CD4-positive, alpha-beta T cell treated with Interleukin-15 for 4 hours (primary cell): ENCODE data around the gene RSBN1L.

ENCODE experiments used
- DNase-seq: peaks from one replicate; pipeline ENCODE4 v3.0.0-alpha.2; 2020; ENCODE audit warnings: low spot score

The RSBN1L gene

GRCh38 chr7:77806425-77806824 lies 110.2 kb downstream of the RSBN1L start:
- DNase-seq = no peak

DNA sequence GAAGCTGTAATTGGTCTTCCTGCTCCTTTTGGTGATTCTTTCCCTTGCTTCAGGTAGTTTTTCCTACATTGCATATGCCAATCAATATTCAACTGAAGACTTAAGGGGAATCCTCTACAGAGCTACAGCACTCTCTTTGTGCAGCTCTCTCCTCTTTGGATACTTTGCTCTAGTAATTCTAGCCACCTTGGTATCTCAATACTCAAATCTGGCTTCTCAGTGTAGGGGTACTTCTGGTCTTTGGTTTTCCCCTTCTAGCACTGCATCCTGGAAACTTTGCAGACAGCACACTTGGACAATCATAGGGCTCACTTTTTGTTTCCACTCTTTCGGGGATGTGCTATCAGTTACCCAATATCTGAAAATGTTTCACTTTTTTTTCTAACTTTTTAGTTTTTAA lies 112.3 kb downstream of the RSBN1L start:
- DNase-seq = no peak

- DNase-seq = no peak
Measured at GRCh38 chr7:77811516-77812289, 115.4 kb downstream of the RSBN1L start.

- DNase-seq = no peak
Measured at GRCh38 chr7:77812290-77812685, 116.0 kb downstream of the RSBN1L start.

- no peak for DNase-seq
Measured at GRCh38 chr7:77813180-77813579, 116.9 kb downstream of the RSBN1L start.

GRCh38 chr7:77819021-77819420 lies 122.8 kb downstream of the RSBN1L start:
- no peak for DNase-seq

- DNase-seq = no peak
Measured at GRCh38 chr7:77820967-77821366, 124.7 kb downstream of the RSBN1L start.

DNA sequence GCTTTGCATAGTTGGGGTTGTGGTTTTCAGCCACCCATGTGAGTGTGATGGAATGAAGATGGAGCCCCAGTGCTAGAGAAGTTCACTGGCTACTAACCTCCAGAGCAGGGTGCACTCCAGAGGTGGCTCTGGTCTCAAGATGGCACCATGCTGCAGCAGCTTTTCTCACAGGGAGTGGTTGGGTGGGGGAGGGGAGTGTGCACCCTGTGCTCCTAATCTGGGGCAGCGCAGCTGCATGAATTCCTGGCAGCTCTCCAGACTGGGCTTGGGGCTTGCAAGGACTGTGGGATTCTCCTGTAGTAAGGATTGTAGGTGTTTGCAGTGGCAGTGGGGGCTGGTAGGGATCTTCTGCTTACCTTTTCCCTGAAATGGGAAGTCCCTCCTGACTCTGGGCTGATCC lies 126.0 kb downstream of the RSBN1L start:
- DNase-seq = no peak

- DNase-seq = no peak
Measured at GRCh38 chr7:77823787-77824186, 127.5 kb downstream of the RSBN1L start.

- no peak for DNase-seq
Measured at GRCh38 chr7:77824636-77825035, 128.4 kb downstream of the RSBN1L start.

DNA sequence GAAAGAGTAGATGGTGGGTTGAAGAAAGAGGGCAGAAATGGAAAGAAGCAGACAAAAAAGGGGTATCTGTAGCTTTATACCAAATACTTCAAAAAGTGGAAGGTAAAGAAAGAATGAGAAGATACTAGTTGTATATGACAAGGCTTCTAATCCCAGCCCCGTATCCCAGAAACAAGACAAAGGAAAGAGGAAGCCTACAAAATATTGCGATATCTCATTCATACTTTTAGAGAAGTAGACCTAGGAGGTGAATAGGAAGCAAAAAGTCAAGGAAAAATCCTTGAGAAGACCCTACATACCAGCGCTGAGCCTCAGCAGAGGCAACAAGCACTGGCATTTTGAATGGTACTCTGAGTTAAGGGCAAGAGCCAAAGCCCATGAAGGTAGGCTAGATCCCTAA lies 128.9 kb downstream of the RSBN1L start:
- DNase-seq = no peak

- no peak for DNase-seq
Measured at GRCh38 chr7:77826300-77826699, 130.0 kb downstream of the RSBN1L start.

DNA sequence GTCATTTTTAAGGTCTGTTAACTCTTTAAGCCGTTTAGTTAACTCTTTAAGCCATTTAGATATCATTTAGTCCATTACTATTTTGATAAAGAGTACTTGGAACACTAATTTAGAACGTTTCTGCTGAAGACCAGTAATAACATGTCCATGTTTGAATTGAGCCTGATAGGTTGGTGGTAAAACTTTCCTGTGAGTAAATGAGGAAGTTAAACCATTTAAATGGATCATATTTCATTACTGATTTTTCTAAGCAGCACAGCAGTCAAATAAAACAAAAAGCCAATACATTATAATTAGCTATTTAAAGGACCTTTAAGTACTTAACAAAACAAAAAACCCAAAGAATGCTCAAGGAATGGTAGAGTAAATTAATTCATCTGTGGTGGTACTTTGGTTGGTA lies 131.7 kb downstream of the RSBN1L start:
- DNase-seq = no peak

DNA sequence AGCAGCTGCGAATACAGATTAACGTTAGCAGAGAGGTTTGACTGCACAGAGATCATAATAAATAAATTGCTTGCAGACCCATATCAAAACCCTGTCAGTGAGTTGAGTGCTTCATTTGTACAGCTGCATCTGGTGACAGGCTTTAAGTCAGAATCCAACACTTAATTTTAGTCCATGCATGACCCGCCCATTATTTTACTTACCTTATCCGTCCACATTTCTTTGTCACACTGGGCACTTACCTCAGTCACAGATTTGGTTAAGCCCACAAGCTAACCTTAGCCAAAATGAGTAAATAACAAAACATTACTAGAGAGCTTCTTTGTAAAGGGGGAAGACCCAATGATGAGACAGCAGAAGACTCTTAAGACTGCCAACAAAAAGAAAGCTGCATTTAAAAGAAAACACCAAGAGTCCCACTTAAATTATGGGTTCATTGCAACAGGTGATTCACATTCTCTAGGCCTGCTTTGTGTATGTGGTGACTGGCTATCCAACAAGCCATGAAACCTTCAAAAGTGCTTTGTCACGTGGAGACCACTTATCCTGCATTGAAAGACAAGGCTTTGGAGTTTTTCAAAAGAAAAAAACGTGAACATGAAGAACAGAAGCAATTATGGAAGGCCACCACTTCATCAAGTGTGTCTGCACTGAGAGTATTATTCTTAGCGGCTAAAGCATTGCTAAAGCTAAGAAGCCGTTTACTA lies 134.5 kb downstream of the RSBN1L start:
- peak; percentile 16 for DNase-seq

DNA sequence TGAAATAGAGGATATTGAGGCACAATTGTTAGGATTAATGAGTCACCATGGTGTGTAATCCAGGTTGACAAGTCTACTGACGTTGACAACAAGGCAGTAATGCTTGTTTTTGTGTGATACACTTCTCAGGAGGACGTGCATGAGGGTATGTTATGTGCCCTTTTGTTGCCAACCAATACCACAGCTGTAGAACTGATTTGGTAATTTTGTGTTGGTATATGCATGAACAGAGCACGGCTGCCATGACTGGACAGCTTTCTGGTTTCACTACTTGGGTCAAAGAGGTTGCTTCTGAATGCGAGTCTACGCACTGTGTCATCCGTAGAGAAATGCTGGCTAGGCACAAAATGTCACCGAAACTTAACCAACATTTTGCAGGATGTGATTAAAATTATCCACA lies 135.2 kb downstream of the RSBN1L start:
- DNase-seq = peak; percentile 24

DNA sequence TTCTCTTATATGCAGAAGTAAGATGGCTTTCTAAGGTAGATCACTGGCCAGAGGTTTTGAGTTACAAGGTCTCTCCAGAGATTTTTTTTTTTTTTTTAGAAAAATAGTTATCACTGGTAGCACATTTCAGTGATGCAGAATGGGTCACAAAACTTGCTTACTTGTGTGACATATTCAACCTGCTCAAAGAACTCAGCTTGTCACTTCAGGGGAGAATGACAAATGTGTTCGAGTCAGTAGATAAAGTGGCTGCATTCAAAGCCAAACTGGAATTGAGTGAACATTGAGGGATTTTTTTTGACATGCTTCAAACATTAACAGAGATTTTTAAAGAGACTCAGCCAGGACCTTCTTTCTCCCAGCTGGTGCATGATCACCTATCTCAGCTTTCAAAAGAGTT lies 135.7 kb downstream of the RSBN1L start:
- DNase-seq = no peak
